Left lung (tissue), 10 donors: ENCODE measurements around the gene GRK6. TPM values are rescaled to one million over a fixed set of nuclear protein-coding genes. Genes with fewer than 3 reads are reported as not detected.

Experiments used
- ATAC-seq: fragments of 200-7000 bp; cut with Tn5 transposase; one replicate; pipeline ENCODE4 v1.9.1; 2020; ENCODE audit warnings: moderate library complexity
- DNase-seq, 4 donors: peaks; one replicate each; pipeline ENCODE4 v3.0.0-alpha.2; 2013 to 2020
- H3K27ac ChIP-seq, 2 donors: fragments of 200-600 bp; sonication (generic) in 1 of 2; one replicate each; pipeline versions ENCODE4 v1.5.0 to v1.8.0; 2020 to 2021
- H3K27me3 ChIP-seq, 2 donors: fragments of 200-600 bp; sonication (generic) in 1 of 2; one replicate each; pipeline versions ENCODE4 v1.5.0 to v1.8.0; 2020 to 2021
- H3K36me3 ChIP-seq, 2 donors: fragments of 200-600 bp; sonication (generic) in 1 of 2; one replicate each; pipeline versions ENCODE4 v1.5.0 to v1.8.0; 2020 to 2021
- H3K4me1 ChIP-seq, 2 donors: fragments of 200-600 bp; one replicate each; pipeline ENCODE4 v1.8.0; 2021
- H3K4me3 ChIP-seq, 2 donors: fragments of 200-600 bp; sonication (generic) in 1 of 2; one replicate each; pipeline versions ENCODE4 v1.5.0 to v1.8.0; 2020 to 2021; ENCODE audit warnings: mild to moderate bottlenecking in 1 of 2
- H3K9me3 ChIP-seq, 2 donors: fragments of 200-600 bp; sonication (generic) in 1 of 2; one replicate each; pipeline versions ENCODE4 v1.5.0 to v1.8.0; 2020 to 2021
- CTCF ChIP-seq, 2 donors: fragments of 200-600 bp; sonication (generic) in 1 of 2; IDR thresholded peaks; one replicate each; pipeline versions ENCODE4 v1.5.0 to v1.8.0; 2021; ENCODE audit warnings: antibody characterized with exemption in 2 of 2
- intact Hi-C, 2 donors: fragments of 100-400 bp; cut with DNase I; formaldehyde crosslinking; loops; one replicate each; pipeline versions ENCODE4 v1.11.2 to v1.14.2; 2022
- polyA plus RNA-seq, 6 donors: library from polyadenylated mRNA; unstranded; fragments of 120-200 nt; gene quantifications; one replicate each; pipeline ENCODE4 v1.2.1, GENCODE V29; 2013; ENCODE audit not compliant: insufficient read length in 6 of 6
- total RNA-seq, 2 donors: library from RNA; stranded (reverse); fragmentation: NEBNext Ultra II Directional; extraction: Animal tissue kit (Norgen Biotek cat#: 25700); gene quantifications; one replicate each; pipeline ENCODE4 v1.2.1, GENCODE V29; 2021
- donor health status: DM: no; HTN: yes; CAD: no.
- donor health status: DM: no; HTN: no; CAD: no.

The GRK6 gene
- total and polyA plus RNA-seq, 8 donors = 15.7 to 57.1 (median 25.4) TPM

DNA sequence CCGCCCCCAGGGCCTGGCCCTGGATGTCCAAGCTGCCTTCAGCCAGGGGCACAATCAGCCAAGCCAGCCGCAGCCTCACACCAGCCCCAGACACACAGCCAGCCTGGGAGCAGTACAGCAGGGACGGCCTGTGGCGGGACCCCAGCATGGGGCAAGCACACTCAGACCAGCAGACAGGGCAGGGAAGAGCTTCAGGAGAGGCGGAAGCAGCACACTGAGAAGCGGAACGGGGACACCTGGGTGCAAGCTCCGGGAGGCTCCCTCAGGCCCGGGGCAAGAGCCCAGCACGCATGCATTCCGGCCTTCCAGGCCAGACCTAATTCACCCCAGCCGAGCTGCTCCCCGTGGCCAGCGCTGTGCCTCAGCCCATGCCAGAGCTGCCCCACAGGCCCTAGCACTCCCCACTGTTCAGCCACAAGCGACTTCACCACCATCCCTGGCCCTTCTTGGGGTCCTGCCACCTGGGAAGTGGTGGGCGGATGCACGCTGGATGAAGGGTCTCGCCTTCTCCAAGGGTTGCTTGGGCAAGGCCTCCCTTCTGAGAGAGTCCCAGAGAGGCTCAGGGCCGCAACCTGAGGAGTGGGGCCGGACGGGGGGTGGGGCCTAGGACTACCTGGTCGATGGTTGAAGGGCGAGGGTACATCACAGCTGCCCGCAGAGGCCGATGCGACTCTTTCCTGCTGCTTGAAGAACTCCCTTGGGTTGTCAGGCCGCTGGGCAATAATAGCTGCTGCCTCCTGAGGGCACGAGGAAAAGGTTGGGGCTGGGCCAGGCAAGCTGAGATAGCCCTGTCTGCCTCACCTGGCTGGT lies 33.5 kb downstream of the GRK6 start:
- H3K36me3 ChIP-seq = peaks cover 0 to 28% of the 10 kb centered on the region in 2 donors
- intact Hi-C loops = loop anchor here (10.0 kb wide), 2 partner anchors 65 to 135 kb away; no protein-coding TSS in a partner anchor
- peaks cover 0 to 7% of the 10 kb centered on the region in 2 donors for H3K27me3 ChIP-seq

DNA sequence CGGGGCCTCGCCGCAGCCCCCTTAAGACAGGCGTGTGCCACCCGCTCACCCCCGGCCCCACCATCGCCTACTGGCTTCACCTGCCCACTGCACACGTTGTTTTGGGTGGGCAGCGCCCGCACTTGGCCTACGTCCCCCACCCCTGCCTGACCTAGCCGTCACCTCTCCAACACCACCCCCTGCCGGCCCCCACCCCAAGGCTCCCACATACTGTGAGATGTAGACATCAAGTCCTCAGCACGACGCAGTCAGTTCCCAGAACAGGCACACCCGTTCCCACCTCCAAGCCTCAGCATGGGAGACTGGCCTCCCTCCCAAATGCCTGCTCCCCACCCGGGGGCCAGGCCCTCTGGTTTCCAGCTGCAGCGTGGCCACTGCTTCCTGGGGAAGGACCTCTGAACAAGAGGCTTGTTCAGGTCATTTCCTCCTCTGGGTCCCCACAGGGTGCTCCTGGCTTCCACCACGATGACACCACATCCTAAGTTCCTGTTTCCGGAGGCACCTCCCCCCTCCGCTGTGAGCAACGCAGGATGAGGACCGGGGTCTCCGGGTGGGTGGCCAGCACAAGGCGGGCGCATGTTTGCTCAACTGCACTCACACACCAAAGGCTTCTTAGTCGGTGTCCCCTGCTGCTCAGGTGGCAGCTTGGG lies 35.7 kb downstream of the GRK6 start:
- no peak for TF ChIP-seq CTCF (IDR thresholded peaks at IDR 0.05)
- H3K4me1 ChIP-seq = peaks cover 0 to 26% of the 10 kb centered on the region in 2 donors
- no peak overlapping the region for H3K4me3 ChIP-seq
- DNase-seq (no peak), ATAC-seq (peak; percentile 9)
- H3K36me3 ChIP-seq = peaks cover 0 to 46% of the 10 kb centered on the region in 2 donors
- H3K27ac ChIP-seq = peak overlapping the region in 1 of 2 donors; percentile 68
- intact Hi-C loops = no loop called here
- no peaks in the 10 kb centered on the region for H3K9me3 ChIP-seq
- H3K27me3 ChIP-seq = no peaks in the 10 kb centered on the region

More for the DNA sequence above, 33.5 kb downstream of the GRK6 start:
- no peak for DNase-seq
- no peak for ATAC-seq
- Histone ChIP-seq H3K4me1 (peaks cover 0 to 47% of the 10 kb centered on the region in 2 donors), H3K4me3 (no peak overlapping the region), H3K27ac (no peak overlapping the region), H3K9me3 (no peaks in the 10 kb centered on the region)
- no peak for TF ChIP-seq CTCF (IDR thresholded peaks at IDR 0.05)

DNA sequence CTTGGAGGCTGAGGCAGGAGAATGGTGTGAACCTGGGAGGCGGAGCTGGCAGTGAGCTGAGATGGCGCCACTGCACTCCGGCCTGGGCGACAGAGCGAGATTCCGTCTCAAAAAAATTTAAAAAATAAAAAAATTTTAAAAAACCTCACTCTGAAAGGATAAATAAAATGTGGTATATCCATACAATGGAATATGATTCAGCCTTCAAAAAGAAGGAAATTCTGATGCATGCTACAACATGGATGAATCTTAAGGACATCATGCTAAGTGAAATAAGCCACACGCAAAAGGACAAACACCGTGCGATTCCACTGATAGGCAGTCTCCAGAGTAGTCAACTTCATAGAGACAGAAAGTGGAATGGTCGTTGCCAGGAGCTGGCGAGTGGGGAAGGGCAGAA lies 38.6 kb downstream of the GRK6 start:
- Histone ChIP-seq H3K4me3 (no peak overlapping the region), H3K27me3 (no peaks in the 10 kb centered on the region), H3K9me3 (no peaks in the 10 kb centered on the region), H3K36me3 (peaks cover 0 to 31% of the 10 kb centered on the region in 2 donors), H3K27ac (no peak overlapping the region), H3K4me1 (peaks cover 0 to 21% of the 10 kb centered on the region in 2 donors)
- DNase-seq (no peak), ATAC-seq (no peak)
- no peak for TF ChIP-seq CTCF (IDR thresholded peaks at IDR 0.05)
- intact Hi-C loops = no loop called here

- Histone ChIP-seq H3K9me3 (no peaks in the 10 kb centered on the region), H3K4me3 (no peak overlapping the region), H3K36me3 (peaks cover 0 to 27% of the 10 kb centered on the region in 2 donors), H3K27ac (no peak overlapping the region), H3K4me1 (peaks cover 3 to 23% of the 10 kb centered on the region in 2 donors), H3K27me3 (peaks cover 0 to 2% of the 10 kb centered on the region in 2 donors)
- ATAC-seq (no peak), DNase-seq (no peak)
- intact Hi-C loops = no loop called here
- TF ChIP-seq CTCF (IDR thresholded peaks at IDR 0.05) = no peak
Measured at GRCh38 chr5:177466861-177467260, 40.4 kb downstream of the GRK6 start.

DNA sequence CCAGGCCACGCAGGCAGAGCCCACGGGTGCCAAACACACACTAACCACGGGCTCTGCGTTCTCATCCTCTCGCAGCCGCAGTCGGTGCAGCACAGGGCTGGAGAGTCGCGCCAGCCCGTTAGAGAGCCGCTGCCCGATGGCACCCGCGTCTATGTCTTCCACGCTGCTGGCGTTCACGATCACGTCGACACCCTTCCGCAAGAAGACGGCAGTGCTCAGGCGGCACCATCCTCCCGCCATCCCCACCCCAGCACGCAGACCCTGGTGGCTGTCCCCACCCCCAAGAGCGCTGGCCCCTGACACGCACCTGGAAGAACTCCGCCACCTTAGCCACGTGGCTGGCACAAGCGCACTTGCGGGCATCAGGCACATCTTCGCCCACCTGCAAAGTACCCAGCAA lies 41.0 kb downstream of the GRK6 start:
- H3K27me3 ChIP-seq = peaks cover 0 to 8% of the 10 kb centered on the region in 2 donors
- intact Hi-C loops = no loop called here
- no peak for TF ChIP-seq CTCF (IDR thresholded peaks at IDR 0.05)
- H3K27ac ChIP-seq = no peak overlapping the region
- ATAC-seq = no peak
- H3K9me3 ChIP-seq = no peaks in the 10 kb centered on the region
- peaks cover 9 to 23% of the 10 kb centered on the region in 2 donors for H3K4me1 ChIP-seq
- peaks cover 0 to 27% of the 10 kb centered on the region in 2 donors for H3K36me3 ChIP-seq
- DNase-seq = peak in 1 of 4 donors; percentile 66
- no peak overlapping the region for H3K4me3 ChIP-seq
